PFSK-1 (cell line): ENCODE results near the gene RHBG.

Experiments used
- FOXP2 ChIP-seq: optimal IDR thresholded peaks from 2 replicates; pipeline ENCODE3; 2011; ENCODE audit warnings: borderline replicate concordance, control low read depth, inconsistent platforms; ENCODE audit not compliant: insufficient read depth; ENCODE audit errors: extremely low read length, extremely low read depth
- POLR2AphosphoS5 ChIP-seq: IDR thresholded peaks from 2 replicates; pipeline ENCODE4 v1.6.1; 2012; ENCODE audit warnings: low read depth, mild to moderate bottlenecking, control low read depth, low read length, moderate library complexity
- SIN3A ChIP-seq: IDR thresholded peaks from 2 replicates; pipeline ENCODE4 v1.6.1; 2012; ENCODE audit warnings: mild to moderate bottlenecking, low read length, moderate library complexity, borderline replicate concordance; ENCODE audit not compliant: insufficient read depth
- TAF1 ChIP-seq: IDR thresholded peaks from 2 replicates; pipeline ENCODE4 v1.6.1; 2012; ENCODE audit warnings: low read length, control low read depth, borderline replicate concordance; ENCODE audit not compliant: insufficient read depth
- TF ChIP-seq, protein P1 (sequence below), 2 experiments: IDR thresholded peaks; 2 replicates each; pipeline versions ENCODE4 v1.6.1 to v1.8.0; 2011 to 2012; ENCODE audit warnings: low read depth in 2 of 2, low read length in 2 of 2, control low read depth in 1 of 2, inconsistent platforms in 1 of 2, mild to moderate bottlenecking in 1 of 2, moderate library complexity in 1 of 2; ENCODE audit not compliant: insufficient read depth in 1 of 2

RHBG gene

DNA sequence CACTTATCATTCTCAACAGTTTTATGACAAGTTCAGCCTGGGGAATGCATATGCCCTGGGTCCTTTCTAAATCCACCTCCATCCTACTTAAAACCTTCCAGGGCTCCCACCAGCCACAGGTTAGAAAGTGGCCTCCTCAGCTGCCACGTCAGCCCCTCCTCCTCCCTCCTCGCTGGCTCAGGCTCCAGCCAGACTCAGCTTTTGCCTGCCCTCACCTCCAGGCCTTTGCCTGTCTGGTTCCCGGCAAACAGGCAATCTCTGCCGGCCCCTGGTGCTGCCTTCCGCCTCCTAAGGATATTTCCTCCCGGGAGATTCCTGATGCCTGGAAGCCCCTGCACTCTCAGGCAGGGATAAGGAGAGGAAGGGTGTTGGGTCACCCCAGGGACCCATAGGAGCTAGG is 9.5 kb downstream of the RHBG start:
- no peak for TF ChIP-seq POLR2AphosphoS5
- no peak for TF ChIP-seq FOXP2
- TF ChIP-seq SIN3A = no peak
- TF ChIP-seq, protein P1, sequence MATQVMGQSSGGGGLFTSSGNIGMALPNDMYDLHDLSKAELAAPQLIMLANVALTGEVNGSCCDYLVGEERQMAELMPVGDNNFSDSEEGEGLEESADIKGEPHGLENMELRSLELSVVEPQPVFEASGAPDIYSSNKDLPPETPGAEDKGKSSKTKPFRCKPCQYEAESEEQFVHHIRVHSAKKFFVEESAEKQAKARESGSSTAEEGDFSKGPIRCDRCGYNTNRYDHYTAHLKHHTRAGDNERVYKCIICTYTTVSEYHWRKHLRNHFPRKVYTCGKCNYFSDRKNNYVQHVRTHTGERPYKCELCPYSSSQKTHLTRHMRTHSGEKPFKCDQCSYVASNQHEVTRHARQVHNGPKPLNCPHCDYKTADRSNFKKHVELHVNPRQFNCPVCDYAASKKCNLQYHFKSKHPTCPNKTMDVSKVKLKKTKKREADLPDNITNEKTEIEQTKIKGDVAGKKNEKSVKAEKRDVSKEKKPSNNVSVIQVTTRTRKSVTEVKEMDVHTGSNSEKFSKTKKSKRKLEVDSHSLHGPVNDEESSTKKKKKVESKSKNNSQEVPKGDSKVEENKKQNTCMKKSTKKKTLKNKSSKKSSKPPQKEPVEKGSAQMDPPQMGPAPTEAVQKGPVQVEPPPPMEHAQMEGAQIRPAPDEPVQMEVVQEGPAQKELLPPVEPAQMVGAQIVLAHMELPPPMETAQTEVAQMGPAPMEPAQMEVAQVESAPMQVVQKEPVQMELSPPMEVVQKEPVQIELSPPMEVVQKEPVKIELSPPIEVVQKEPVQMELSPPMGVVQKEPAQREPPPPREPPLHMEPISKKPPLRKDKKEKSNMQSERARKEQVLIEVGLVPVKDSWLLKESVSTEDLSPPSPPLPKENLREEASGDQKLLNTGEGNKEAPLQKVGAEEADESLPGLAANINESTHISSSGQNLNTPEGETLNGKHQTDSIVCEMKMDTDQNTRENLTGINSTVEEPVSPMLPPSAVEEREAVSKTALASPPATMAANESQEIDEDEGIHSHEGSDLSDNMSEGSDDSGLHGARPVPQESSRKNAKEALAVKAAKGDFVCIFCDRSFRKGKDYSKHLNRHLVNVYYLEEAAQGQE (IDR thresholded peaks at IDR 0.05; ENCODE audit: insufficient read depth in 1 of 2, low read depth in 2 of 2, low read length in 2 of 2) = no peak
- TF ChIP-seq TAF1 = no peak

DNA sequence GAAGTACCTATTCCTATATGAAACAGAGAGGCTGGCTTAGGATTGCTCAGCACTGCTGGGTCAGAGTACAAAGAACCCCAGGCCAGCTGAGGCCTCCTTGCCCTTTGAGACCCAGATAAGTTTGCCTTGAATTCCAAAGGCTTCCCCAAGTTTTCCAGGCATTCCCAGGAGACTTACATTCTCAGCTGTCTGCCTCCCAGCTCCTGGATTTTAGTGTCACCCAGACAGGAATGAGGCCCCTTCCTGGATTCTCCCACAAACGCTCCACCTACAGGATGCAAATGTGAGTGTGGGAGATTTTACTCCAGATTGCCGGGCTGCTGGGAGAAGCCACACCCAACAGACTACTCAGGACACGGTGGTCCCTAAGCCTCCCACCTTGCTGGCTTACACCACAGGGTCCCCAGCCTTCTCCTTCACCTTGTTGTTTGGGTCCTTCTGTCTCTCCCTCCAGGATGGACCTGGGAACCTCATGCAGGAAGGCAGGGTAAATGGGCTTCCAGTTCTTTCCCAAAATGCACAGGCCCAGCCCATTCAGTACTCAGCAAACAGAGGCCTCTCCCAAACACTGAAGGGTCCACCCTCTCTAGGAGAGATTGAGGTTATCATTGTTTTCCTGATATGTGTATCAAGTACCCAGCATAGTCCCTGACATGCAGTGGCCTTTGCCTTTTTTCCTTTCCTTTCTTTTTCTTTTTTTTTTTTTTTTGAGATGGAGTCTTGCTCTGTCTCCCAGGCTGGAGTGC is 10.6 kb downstream of the RHBG start:
- TF ChIP-seq, protein P1 (IDR thresholded peaks at IDR 0.05; ENCODE audit: insufficient read depth in 1 of 2, low read depth in 2 of 2, low read length in 2 of 2) = no peak
- TF ChIP-seq SIN3A (no peak), POLR2AphosphoS5 (no peak), FOXP2 (no peak), TAF1 (no peak)

DNA sequence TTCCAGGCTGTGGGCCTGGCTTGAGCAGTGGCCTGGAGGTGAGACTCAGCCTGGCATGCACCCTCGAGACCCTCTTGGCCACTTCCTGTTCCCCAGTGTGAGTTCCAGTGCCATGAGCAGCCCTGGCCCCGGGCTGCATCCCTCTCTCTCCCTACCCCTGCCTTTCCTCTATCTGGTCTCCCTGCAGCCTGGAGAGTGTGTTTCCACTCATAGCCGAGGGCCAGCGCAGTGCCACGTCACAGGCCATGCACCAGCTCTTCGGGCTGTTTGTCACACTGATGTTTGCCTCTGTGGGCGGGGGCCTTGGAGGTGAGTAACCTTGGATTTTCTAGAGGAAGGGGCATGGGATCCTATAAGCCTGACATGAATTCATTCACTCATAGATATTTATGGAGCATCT is 13.6 kb downstream of the RHBG start:
- TF ChIP-seq TAF1 (no peak), SIN3A (no peak), FOXP2 (no peak), POLR2AphosphoS5 (no peak)
- TF ChIP-seq, protein P1 (IDR thresholded peaks at IDR 0.05; ENCODE audit: insufficient read depth in 1 of 2, low read depth in 2 of 2, low read length in 2 of 2) = no peak

DNA sequence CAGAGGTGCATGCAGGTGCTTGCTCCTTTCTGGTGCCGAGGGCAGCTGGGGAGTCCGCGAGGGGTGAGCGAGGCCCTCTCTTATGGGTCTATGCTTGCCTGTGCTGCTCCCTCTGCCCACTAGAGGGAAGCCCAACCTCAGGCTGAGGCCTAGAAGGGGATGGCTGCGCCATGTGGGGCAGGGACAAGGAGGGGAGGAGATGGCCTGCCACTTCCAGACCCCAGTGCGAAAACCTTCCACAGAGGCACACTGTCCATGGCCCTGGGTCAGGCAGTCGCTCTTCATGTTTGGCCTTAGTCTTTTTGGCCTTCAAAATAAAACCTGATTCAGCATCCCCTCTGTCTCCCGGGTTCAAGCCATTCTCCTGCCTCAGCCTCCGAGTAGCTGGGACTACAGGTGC is 14.0 kb downstream of the RHBG start:
- TF ChIP-seq, protein P1 (IDR thresholded peaks at IDR 0.05; ENCODE audit: insufficient read depth in 1 of 2, low read depth in 2 of 2, low read length in 2 of 2) = no peak
- TF ChIP-seq POLR2AphosphoS5 (no peak), TAF1 (no peak), FOXP2 (no peak), SIN3A (no peak)
